Mucosa of gallbladder (tissue), 1 donor: ENCODE data around the gene AGR2. TPM values are rescaled to one million over a fixed set of nuclear protein-coding genes. Genes with fewer than 3 reads are reported as not detected.
"Not testable (repeated sequence)": the region's sequence is repeated elsewhere in the genome, so short reads cannot be mapped to it uniquely, and the experiment has no call there.

ENCODE experiments used
- DNase-seq: peaks from one replicate; pipeline ENCODE4 v3.0.0-alpha.2; 2020; ENCODE audit warnings: low spot score
- total RNA-seq: library from RNA; stranded (reverse); gene quantifications from one replicate; pipeline ENCODE4 v1.2.1, GENCODE V29; 2021
- donor health status: DM: no; HTN: no; CAD: no.

The AGR2 gene
- total RNA-seq: 979 TPM

- peak; percentile 86 for DNase-seq
Observed at GRCh38 chr7:16804674-16805439, at the start of gene AGR2. TSS of gene AGR2 (minus strand) at chr7:16804999. CDS start at chr7:16801796, 3,203 bp downstream.

- DNase-seq: not testable (repeated sequence)
Observed at GRCh38 chr7:16853189-16853588, 48.4 kb upstream of the AGR2 start.

- DNase-seq: peak; percentile 15
Observed at GRCh38 chr7:16851829-16852228, 47.0 kb upstream of the AGR2 start.

- no peak for DNase-seq
Observed at GRCh38 chr7:16850614-16851466, 46.0 kb upstream of the AGR2 start.

- DNase-seq: no peak
Observed at GRCh38 chr7:16849296-16850148, 44.7 kb upstream of the AGR2 start.

- DNase-seq: peak; percentile 57
Observed at GRCh38 chr7:16847381-16847860, 42.6 kb upstream of the AGR2 start.

- DNase-seq: no peak
Observed at GRCh38 chr7:16846601-16847165, 41.9 kb upstream of the AGR2 start.

- DNase-seq: no peak
Observed at GRCh38 chr7:16845746-16846145, 40.9 kb upstream of the AGR2 start.

GRCh38 chr7:16841681-16842080 is 36.9 kb upstream of the AGR2 start:
- DNase-seq: no peak

- no peak for DNase-seq
Observed at GRCh38 chr7:16840094-16840493, 35.3 kb upstream of the AGR2 start.

GRCh38 chr7:16839646-16840045 is 34.8 kb upstream of the AGR2 start:
- no peak for DNase-seq

- DNase-seq: no peak
Observed at GRCh38 chr7:16838891-16839290, 34.1 kb upstream of the AGR2 start.

GRCh38 chr7:16838386-16838785 is 33.6 kb upstream of the AGR2 start:
- no peak for DNase-seq

- no peak for DNase-seq
Observed at GRCh38 chr7:16836481-16836880, 31.7 kb upstream of the AGR2 start.

- DNase-seq: no peak
Observed at GRCh38 chr7:16833373-16833772, 28.6 kb upstream of the AGR2 start.

GRCh38 chr7:16826060-16826459 is 21.3 kb upstream of the AGR2 start:
- no peak for DNase-seq

GRCh38 chr7:16822029-16822428 is 17.2 kb upstream of the AGR2 start:
- DNase-seq: no peak

- DNase-seq: no peak
Observed at GRCh38 chr7:16818732-16819131, 13.9 kb upstream of the AGR2 start.

GRCh38 chr7:16817536-16817935 is 12.7 kb upstream of the AGR2 start:
- no peak for DNase-seq

GRCh38 chr7:16816824-16817223 is 12.0 kb upstream of the AGR2 start:
- no peak for DNase-seq

GRCh38 chr7:16815001-16815400 is 10.2 kb upstream of the AGR2 start:
- DNase-seq: peak; percentile 62

GRCh38 chr7:16813232-16813616 is 8.4 kb upstream of the AGR2 start:
- DNase-seq: no peak
